ENCODE results near the gene MFGE8. TPM values are rescaled to one million over a fixed set of nuclear protein-coding genes. Genes with fewer than 3 reads are reported as not detected.

Gene MFGE8
- total RNA-seq, 1 experiment from 2014 or later, result not detected

- Histone ChIP-seq H3K27me3 (ENCODE audit: low read length) (no peaks in the 10 kb centered on the region), H3K36me3 (ENCODE audit: insufficient read depth, low read length) (no peaks in the 10 kb centered on the region), H3K9me2 (replicated peaks; ENCODE audit: insufficient read depth, low read length) (no peaks in the 10 kb centered on the region), H3K4me2 (ENCODE audit: low read depth, low read length, poor library complexity, severe bottlenecking) (no peak overlapping the region), H3K27ac (ENCODE audit: low read length) (no peak overlapping the region), H3K9ac (ENCODE audit: low read length) (no peak overlapping the region), H3K4me3 (ENCODE audit: low read length) (no peak overlapping the region), H4K20me1 (ENCODE audit: insufficient read depth, low read depth, low read length) (no peaks in the 10 kb centered on the region), H2AFZ (ENCODE audit: low read length) (no peak overlapping the region), H3K9me3 (ENCODE audit: low read length) (no peaks in the 10 kb centered on the region), H3K79me2 (ENCODE audit: low read length) (no peaks in the 10 kb centered on the region), H3K4me1 (ENCODE audit: low read length) (no peaks in the 10 kb centered on the region)
- no peak for DNase-seq
Observed at GRCh38 chr15:88866295-88866881, 46.8 kb downstream of the MFGE8 start.

- no peak overlapping the region for H3K4me3 ChIP-seq (ENCODE audit: low read length)
- H3K36me3 ChIP-seq (ENCODE audit: insufficient read depth, low read length), result no peaks in the 10 kb centered on the region
- no peaks in the 10 kb centered on the region for H3K27me3 ChIP-seq (ENCODE audit: low read length)
- H2AFZ ChIP-seq (ENCODE audit: low read length), result no peak overlapping the region
- H3K9me3 ChIP-seq (ENCODE audit: low read length), result no peaks in the 10 kb centered on the region
- H3K27ac ChIP-seq (ENCODE audit: low read length), result no peak overlapping the region
- H3K79me2 ChIP-seq (ENCODE audit: low read length), result no peaks in the 10 kb centered on the region
- no peak for DNase-seq
- H3K4me2 ChIP-seq (ENCODE audit: low read depth, low read length, poor library complexity, severe bottlenecking), result no peak overlapping the region
- no peaks in the 10 kb centered on the region for H4K20me1 ChIP-seq (ENCODE audit: insufficient read depth, low read depth, low read length)
- no peaks in the 10 kb centered on the region for H3K4me1 ChIP-seq (ENCODE audit: low read length)
- H3K9ac ChIP-seq (ENCODE audit: low read length), result no peak overlapping the region
- no peaks in the 10 kb centered on the region for H3K9me2 ChIP-seq (replicated peaks; ENCODE audit: insufficient read depth, low read length)
Observed at GRCh38 chr15:88865498-88866099, 47.6 kb downstream of the MFGE8 start.

- Histone ChIP-seq H3K4me1 (ENCODE audit: low read length) (no peaks in the 10 kb centered on the region), H3K36me3 (ENCODE audit: insufficient read depth, low read length) (no peaks in the 10 kb centered on the region), H3K9me2 (replicated peaks; ENCODE audit: insufficient read depth, low read length) (no peaks in the 10 kb centered on the region), H3K79me2 (ENCODE audit: low read length) (no peaks in the 10 kb centered on the region), H3K9ac (ENCODE audit: low read length) (no peak overlapping the region), H3K27ac (ENCODE audit: low read length) (no peak overlapping the region), H3K4me3 (ENCODE audit: low read length) (no peak overlapping the region), H2AFZ (ENCODE audit: low read length) (no peak overlapping the region), H3K9me3 (ENCODE audit: low read length) (no peaks in the 10 kb centered on the region), H3K27me3 (ENCODE audit: low read length) (no peaks in the 10 kb centered on the region), H4K20me1 (ENCODE audit: insufficient read depth, low read depth, low read length) (no peaks in the 10 kb centered on the region), H3K4me2 (ENCODE audit: low read depth, low read length, poor library complexity, severe bottlenecking) (no peak overlapping the region)
- DNase-seq, result no peak
Observed at GRCh38 chr15:88864861-88865497, 48.2 kb downstream of the MFGE8 start.

- H3K27me3 ChIP-seq (ENCODE audit: low read length), result no peaks in the 10 kb centered on the region
- no peak for DNase-seq
- no peaks in the 10 kb centered on the region for H3K36me3 ChIP-seq (ENCODE audit: insufficient read depth, low read length)
- no peaks in the 10 kb centered on the region for H3K4me1 ChIP-seq (ENCODE audit: low read length)
- no peak overlapping the region for H3K9ac ChIP-seq (ENCODE audit: low read length)
- no peaks in the 10 kb centered on the region for H3K9me2 ChIP-seq (replicated peaks; ENCODE audit: insufficient read depth, low read length)
- no peak overlapping the region for H3K4me2 ChIP-seq (ENCODE audit: low read depth, low read length, poor library complexity, severe bottlenecking)
- H3K27ac ChIP-seq (ENCODE audit: low read length), result no peak overlapping the region
- no peak overlapping the region for H2AFZ ChIP-seq (ENCODE audit: low read length)
- H3K79me2 ChIP-seq (ENCODE audit: low read length), result no peaks in the 10 kb centered on the region
- H3K4me3 ChIP-seq (ENCODE audit: low read length), result no peak overlapping the region
- no peaks in the 10 kb centered on the region for H3K9me3 ChIP-seq (ENCODE audit: low read length)
- H4K20me1 ChIP-seq (ENCODE audit: insufficient read depth, low read depth, low read length), result no peaks in the 10 kb centered on the region
Observed at GRCh38 chr15:88863412-88863811, 49.8 kb downstream of the MFGE8 start.

- Histone ChIP-seq H3K9ac (ENCODE audit: low read length) (no peak overlapping the region), H3K27me3 (ENCODE audit: low read length) (no peaks in the 10 kb centered on the region), H3K79me2 (ENCODE audit: low read length) (no peaks in the 10 kb centered on the region), H2AFZ (ENCODE audit: low read length) (no peak overlapping the region), H3K36me3 (ENCODE audit: insufficient read depth, low read length) (no peaks in the 10 kb centered on the region), H3K4me1 (ENCODE audit: low read length) (no peaks in the 10 kb centered on the region), H3K27ac (ENCODE audit: low read length) (no peak overlapping the region), H4K20me1 (ENCODE audit: insufficient read depth, low read depth, low read length) (no peaks in the 10 kb centered on the region), H3K4me3 (ENCODE audit: low read length) (no peak overlapping the region), H3K4me2 (ENCODE audit: low read depth, low read length, poor library complexity, severe bottlenecking) (no peak overlapping the region), H3K9me3 (ENCODE audit: low read length) (no peaks in the 10 kb centered on the region), H3K9me2 (replicated peaks; ENCODE audit: insufficient read depth, low read length) (no peaks in the 10 kb centered on the region)
- DNase-seq, result no peak
Observed at GRCh38 chr15:88860212-88860611, 53.0 kb downstream of the MFGE8 start.

GRCh38 chr15:88859550-88859949 is 53.6 kb downstream of the MFGE8 start:
- H2AFZ ChIP-seq (ENCODE audit: low read length), result no peak overlapping the region
- no peak overlapping the region for H3K27ac ChIP-seq (ENCODE audit: low read length)
- H4K20me1 ChIP-seq (ENCODE audit: insufficient read depth, low read depth, low read length), result no peaks in the 10 kb centered on the region
- no peak overlapping the region for H3K4me3 ChIP-seq (ENCODE audit: low read length)
- no peaks in the 10 kb centered on the region for H3K9me3 ChIP-seq (ENCODE audit: low read length)
- H3K9ac ChIP-seq (ENCODE audit: low read length), result no peak overlapping the region
- DNase-seq, result no peak
- no peak overlapping the region for H3K4me2 ChIP-seq (ENCODE audit: low read depth, low read length, poor library complexity, severe bottlenecking)
- no peaks in the 10 kb centered on the region for H3K79me2 ChIP-seq (ENCODE audit: low read length)
- no peaks in the 10 kb centered on the region for H3K4me1 ChIP-seq (ENCODE audit: low read length)
- no peaks in the 10 kb centered on the region for H3K27me3 ChIP-seq (ENCODE audit: low read length)
- H3K36me3 ChIP-seq (ENCODE audit: insufficient read depth, low read length), result no peaks in the 10 kb centered on the region
- H3K9me2 ChIP-seq (replicated peaks; ENCODE audit: insufficient read depth, low read length), result no peaks in the 10 kb centered on the region; the same call in 1 of the 2 replicates

GRCh38 chr15:88858934-88859333 is 54.2 kb downstream of the MFGE8 start:
- H3K9me3 ChIP-seq (ENCODE audit: low read length), result no peaks in the 10 kb centered on the region
- H3K79me2 ChIP-seq (ENCODE audit: low read length), result no peaks in the 10 kb centered on the region
- no peak overlapping the region for H2AFZ ChIP-seq (ENCODE audit: low read length)
- H3K4me2 ChIP-seq (ENCODE audit: low read depth, low read length, poor library complexity, severe bottlenecking), result no peak overlapping the region
- no peaks in the 10 kb centered on the region for H3K36me3 ChIP-seq (ENCODE audit: insufficient read depth, low read length)
- H3K4me1 ChIP-seq (ENCODE audit: low read length), result no peaks in the 10 kb centered on the region
- no peaks in the 10 kb centered on the region for H4K20me1 ChIP-seq (ENCODE audit: insufficient read depth, low read depth, low read length)
- no peak overlapping the region for H3K4me3 ChIP-seq (ENCODE audit: low read length)
- no peak overlapping the region for H3K27ac ChIP-seq (ENCODE audit: low read length)
- H3K9me2 ChIP-seq (replicated peaks; ENCODE audit: insufficient read depth, low read length), result no peaks in the 10 kb centered on the region; the same call in 1 of the 2 replicates
- H3K9ac ChIP-seq (ENCODE audit: low read length), result no peak overlapping the region
- no peak for DNase-seq
- H3K27me3 ChIP-seq (ENCODE audit: low read length), result no peaks in the 10 kb centered on the region

GRCh38 chr15:88852476-88852875 is 60.7 kb downstream of the MFGE8 start:
- Histone ChIP-seq H3K27me3 (ENCODE audit: low read length) (no peaks in the 10 kb centered on the region), H3K4me1 (ENCODE audit: low read length) (no peaks in the 10 kb centered on the region), H3K9me3 (ENCODE audit: low read length) (no peaks in the 10 kb centered on the region), H3K36me3 (ENCODE audit: insufficient read depth, low read length) (no peaks in the 10 kb centered on the region), H3K9me2 (replicated peaks; ENCODE audit: insufficient read depth, low read length) (no peaks in the 10 kb centered on the region; the same call in 1 of the 2 replicates), H3K9ac (ENCODE audit: low read length) (no peak overlapping the region), H3K4me2 (ENCODE audit: low read depth, low read length, poor library complexity, severe bottlenecking) (no peak overlapping the region), H3K4me3 (ENCODE audit: low read length) (no peak overlapping the region), H3K79me2 (ENCODE audit: low read length) (no peaks in the 10 kb centered on the region), H4K20me1 (ENCODE audit: insufficient read depth, low read depth, low read length) (no peaks in the 10 kb centered on the region), H3K27ac (ENCODE audit: low read length) (no peak overlapping the region), H2AFZ (ENCODE audit: low read length) (no peak overlapping the region)
- DNase-seq, result no peak
